PC-9 (cell line): ENCODE data around the gene C1orf141. TPM values are rescaled to one million over a fixed set of nuclear protein-coding genes. Genes with fewer than 3 reads are reported as not detected.

Experiments used
- BruUV-seq: library from RNA; stranded (reverse); fragments of 400-500 nt; replicated peaks from 2 replicates; lab custom pipeline; 2021; lab: Mats Ljungman, UMichigan
- CTCF ChIA-PET: fragments of 300-600 bp; sonication (Branson Sonifier 250); formaldehyde crosslinking; loops from one replicate; lab custom pipeline; 2022; ENCODE audit warnings: antibody characterized with exemption; lab: Charles Lee
- POLR2A ChIA-PET: fragments of 300-600 bp; sonication (Branson Sonifier 250); formaldehyde crosslinking; loops from one replicate; lab custom pipeline; 2022; ENCODE audit warnings: antibody characterized with exemption; ENCODE audit not compliant: unreplicated experiment; lab: Charles Lee
- DNase-seq, 2 experiments: peaks; one replicate each; pipeline versions ENCODE4 v3.0.0 to v3.0.0-alpha.2; 2015 to 2022; ENCODE audit warnings: mixed read lengths in 1 of 2
- H2AFZ ChIP-seq: fragments of 200-600 bp; sonication (generic); 2 replicates; pipeline ENCODE4 v1.8.1; 2017; ENCODE audit warnings: antibody characterized with exemption
- H3F3A ChIP-seq: fragments of 200-600 bp; sonication (generic); 2 replicates; pipeline ENCODE4 v1.8.1; 2017; ENCODE audit warnings: antibody characterized with exemption, mild to moderate bottlenecking, low read depth; ENCODE audit not compliant: insufficient read depth
- H3K27ac ChIP-seq: fragments of 200-600 bp; sonication (generic); 2 replicates; pipeline ENCODE4 v1.6.1; 2016; ENCODE audit warnings: mixed run types
- H3K27me3 ChIP-seq: fragments of 200-600 bp; sonication (generic); 2 replicates; pipeline ENCODE4 v1.6.1; 2016; ENCODE audit warnings: low read depth, mixed run types; ENCODE audit not compliant: insufficient read depth
- H3K36me3 ChIP-seq: fragments of 200-600 bp; sonication (generic); 2 replicates; pipeline ENCODE4 v1.6.1; 2016; ENCODE audit warnings: low read depth, mixed run types
- H3K4me1 ChIP-seq: fragments of 200-600 bp; sonication (generic); replicated peaks from 2 replicates; pipeline ENCODE4 v1.6.1; 2016; ENCODE audit warnings: mixed run types; ENCODE audit not compliant: insufficient read depth
- H3K4me2 ChIP-seq: fragments of 200-600 bp; sonication (generic); 2 replicates; pipeline ENCODE4 v1.6.1; 2017; ENCODE audit warnings: mixed run types
- H3K4me3 ChIP-seq: fragments of 200-600 bp; sonication (generic); 2 replicates; pipeline ENCODE4 v1.6.1; 2016; ENCODE audit warnings: mixed run types
- H3K79me2 ChIP-seq: fragments of 200-600 bp; sonication (generic); 2 replicates; pipeline ENCODE4 v1.6.1; 2017; ENCODE audit warnings: low read depth, mixed run types
- H3K9me2 ChIP-seq: fragments of 200-600 bp; sonication (generic); 2 replicates; pipeline ENCODE4 v1.8.1; 2017; ENCODE audit warnings: mild to moderate bottlenecking; ENCODE audit not compliant: insufficient read depth
- H3K9me3 ChIP-seq: fragments of 200-600 bp; sonication (generic); 2 replicates; pipeline ENCODE4 v1.8.1; 2016; ENCODE audit warnings: low read depth; ENCODE audit not compliant: insufficient read depth
- H4K20me1 ChIP-seq: fragments of 200-600 bp; sonication (generic); 2 replicates; pipeline ENCODE4 v1.8.1; 2017; ENCODE audit not compliant: insufficient read depth
- CTCF ChIP-seq: fragments of 200-600 bp; sonication (generic); conservative IDR thresholded peaks from 2 replicates; pipeline ENCODE4 v1.6.1; 2017; ENCODE audit warnings: mixed run types, antibody characterized with exemption, mild to moderate bottlenecking, moderate library complexity
- EZH2 ChIP-seq: fragments of 200-600 bp; sonication (generic); IDR thresholded peaks from 2 replicates; pipeline ENCODE4 v1.8.0; 2017; ENCODE audit warnings: antibody characterized with exemption, low read depth
- intact Hi-C: fragments of 100-400 bp; cut with micrococcal nuclease; formaldehyde crosslinking; loops from one replicate; pipeline ENCODE4 v1.10.0; 2022; ENCODE audit not compliant: unreplicated experiment
- total RNA-seq: library from RNA; stranded (reverse); gene quantifications from 2 replicates; pipeline ENCODE4 v1.2.3, GENCODE V29; 2021

C1orf141 gene
- total RNA-seq, 1 experiment from 2014 or later = not detected

GRCh38 chr1:67124455-67124854 lies 10.3 kb downstream of the C1orf141 start:
- Histone ChIP-seq H3K4me1 (no peaks in the 10 kb centered on the region), H3K36me3 (no peaks in the 10 kb centered on the region), H3K4me3 (no peak overlapping the region), H3K79me2 (no peaks in the 10 kb centered on the region), H3F3A (no peaks in the 10 kb centered on the region), H3K27me3 (no peaks in the 10 kb centered on the region), H3K9me3 (no peaks in the 10 kb centered on the region), H2AFZ (no peak overlapping the region), H3K27ac (no peak overlapping the region), H4K20me1 (no peaks in the 10 kb centered on the region), H3K4me2 (no peak overlapping the region), H3K9me2 (no peaks in the 10 kb centered on the region)
- POLR2A ChIA-PET = no interaction called here
- no peak for DNase-seq
- intact Hi-C loops = no loop called here
- no peak for TF ChIP-seq CTCF
- TF ChIP-seq EZH2 = no peak
- CTCF ChIA-PET = no interaction called here
- BruUV-seq = no TSS peak

- Histone ChIP-seq H3K9me3 (no peaks in the 10 kb centered on the region), H3K9me2 (no peaks in the 10 kb centered on the region), H3K79me2 (no peaks in the 10 kb centered on the region), H3K27ac (no peak overlapping the region), H4K20me1 (no peaks in the 10 kb centered on the region), H3K4me2 (no peak overlapping the region), H3K4me3 (no peak overlapping the region), H3K36me3 (no peaks in the 10 kb centered on the region), H3K4me1 (no peaks in the 10 kb centered on the region), H3K27me3 (no peaks in the 10 kb centered on the region), H3F3A (no peaks in the 10 kb centered on the region), H2AFZ (no peak overlapping the region)
- no TSS peak for BruUV-seq
- CTCF ChIA-PET = no interaction called here
- TF ChIP-seq CTCF (no peak), EZH2 (no peak)
- POLR2A ChIA-PET = no interaction called here
- intact Hi-C loops = no loop called here
- DNase-seq = no peak
Measured at GRCh38 chr1:67120855-67121619, 13.7 kb downstream of the C1orf141 start.

GRCh38 chr1:67118646-67119045 lies 16.1 kb downstream of the C1orf141 start:
- Histone ChIP-seq H3F3A (no peaks in the 10 kb centered on the region), H3K27ac (no peak overlapping the region), H3K36me3 (no peaks in the 10 kb centered on the region), H3K4me3 (no peak overlapping the region), H2AFZ (no peak overlapping the region; the same call in 1 of the 2 replicates), H4K20me1 (no peaks in the 10 kb centered on the region), H3K9me2 (no peaks in the 10 kb centered on the region), H3K4me1 (no peaks in the 10 kb centered on the region), H3K4me2 (no peak overlapping the region), H3K79me2 (no peaks in the 10 kb centered on the region), H3K9me3 (no peaks in the 10 kb centered on the region), H3K27me3 (no peaks in the 10 kb centered on the region)
- DNase-seq = no peak
- no TSS peak for BruUV-seq
- POLR2A ChIA-PET = no interaction called here
- CTCF ChIA-PET = no interaction called here
- intact Hi-C loops = no loop called here
- TF ChIP-seq EZH2 = no peak
- TF ChIP-seq CTCF = no peak
